ENCODE results near the gene TSHR. TPM values are rescaled to one million over a fixed set of nuclear protein-coding genes. Genes with fewer than 3 reads are reported as not detected.

Gene TSHR
- total RNA-seq, 6 experiments from 2014 or later = not detected

- Mint-ChIP-seq H3K4me1 (ENCODE audit: low read depth) (peaks cover 46% of the 10 kb centered on the region), H3K27me3 (ENCODE audit: insufficient read depth) (no peaks in the 10 kb centered on the region), H3K4me3 (no peak overlapping the region), H3K9me3 (no peaks in the 10 kb centered on the region), H3K27ac (no peak overlapping the region), H3K36me3 (ENCODE audit: low read depth) (peaks cover 18% of the 10 kb centered on the region)
- DNase-seq = no peak
- TF ChIP-seq CTCF (IDR thresholded peaks at IDR 0.05) = no peak
These were observed 30.9 kb upstream of the TSHR start for GRCh38 chr14:80924365-80925103.

- peak; percentile 88 for DNase-seq
- H3K4me1 Mint-ChIP-seq (ENCODE audit: low read depth) = peaks cover 62% of the 10 kb centered on the region
- H3K4me3 Mint-ChIP-seq = peak overlapping the region; percentile 61
- H3K9me3 Mint-ChIP-seq = no peaks in the 10 kb centered on the region
- H3K27ac Mint-ChIP-seq = peak overlapping the region; percentile 84
- H3K27me3 Mint-ChIP-seq (ENCODE audit: insufficient read depth) = no peaks in the 10 kb centered on the region
- TF ChIP-seq CTCF (IDR thresholded peaks at IDR 0.05) = no peak
- H3K36me3 Mint-ChIP-seq (ENCODE audit: low read depth) = peaks cover 18% of the 10 kb centered on the region
These were observed 28.9 kb upstream of the TSHR start for GRCh38 chr14:80926397-80927082.

GRCh38 chr14:80927083-80927989 lies 28.1 kb upstream of the TSHR start:
- Mint-ChIP-seq H3K4me1 (ENCODE audit: low read depth) (peaks cover 66% of the 10 kb centered on the region), H3K4me3 (peak overlapping the region; percentile 61), H3K27ac (peak overlapping the region; percentile 84), H3K9me3 (no peaks in the 10 kb centered on the region), H3K36me3 (ENCODE audit: low read depth) (peaks cover 18% of the 10 kb centered on the region), H3K27me3 (ENCODE audit: insufficient read depth) (no peaks in the 10 kb centered on the region)
- no peak for DNase-seq
- TF ChIP-seq CTCF (IDR thresholded peaks at IDR 0.05) = peak; percentile 48

- Mint-ChIP-seq H3K27ac (peak overlapping the region; percentile 79; the same call in 1 of the 2 replicates), H3K4me1 (ENCODE audit: low read depth) (peaks cover 66% of the 10 kb centered on the region), H3K9me3 (no peaks in the 10 kb centered on the region), H3K36me3 (ENCODE audit: low read depth) (peaks cover 7% of the 10 kb centered on the region), H3K27me3 (ENCODE audit: insufficient read depth) (no peaks in the 10 kb centered on the region; the same call in 1 of the 2 replicates), H3K4me3 (no peak overlapping the region)
- no peak for DNase-seq
- TF ChIP-seq CTCF (IDR thresholded peaks at IDR 0.05) = no peak
These were observed 25.3 kb upstream of the TSHR start for GRCh38 chr14:80930095-80930494.

- TF ChIP-seq CTCF (IDR thresholded peaks at IDR 0.05) = no peak
- Mint-ChIP-seq H3K9me3 (no peaks in the 10 kb centered on the region), H3K36me3 (ENCODE audit: low read depth) (0 out of 2 replicates have a peak, but pooled peaks cover under 1% of the 10 kb centered on the region), H3K4me1 (ENCODE audit: low read depth) (peaks cover 58% of the 10 kb centered on the region), H3K4me3 (peak overlapping the region; percentile 69), H3K27ac (peak overlapping the region; percentile 79), H3K27me3 (ENCODE audit: insufficient read depth) (no peaks in the 10 kb centered on the region; the same call in 1 of the 2 replicates)
- peak; percentile 82 for DNase-seq
These were observed 24.5 kb upstream of the TSHR start for GRCh38 chr14:80930836-80931389.

All from HFFc6 (cell line).